Cardiac fibroblast (primary cell): ENCODE data around the gene MAD2L1BP.

ENCODE experiments used
- DNase-seq, 2 donors: peaks; one replicate each; pipeline versions ENCODE4 v3.0.0 to v3.0.0-alpha.2; 2010; ENCODE audit warnings: low read depth in 2 of 2
- H3K4me3 ChIP-seq, 2 donors: replicated peaks in 1 of 2; 1 replicate in 1 of 2; 2 replicates in 1 of 2; pipeline ENCODE4 v1.5.1; 2011; ENCODE audit warnings: low read depth in 2 of 2, low read length in 2 of 2, mild to moderate bottlenecking in 2 of 2, moderate library complexity in 1 of 2
- TF ChIP-seq, protein P1 (sequence below): IDR thresholded peaks from one replicate; pipeline ENCODE4 v1.5.1; 2011; ENCODE audit warnings: low read depth, mild to moderate bottlenecking, low read length, inconsistent platforms

Gene MAD2L1BP

DNA sequence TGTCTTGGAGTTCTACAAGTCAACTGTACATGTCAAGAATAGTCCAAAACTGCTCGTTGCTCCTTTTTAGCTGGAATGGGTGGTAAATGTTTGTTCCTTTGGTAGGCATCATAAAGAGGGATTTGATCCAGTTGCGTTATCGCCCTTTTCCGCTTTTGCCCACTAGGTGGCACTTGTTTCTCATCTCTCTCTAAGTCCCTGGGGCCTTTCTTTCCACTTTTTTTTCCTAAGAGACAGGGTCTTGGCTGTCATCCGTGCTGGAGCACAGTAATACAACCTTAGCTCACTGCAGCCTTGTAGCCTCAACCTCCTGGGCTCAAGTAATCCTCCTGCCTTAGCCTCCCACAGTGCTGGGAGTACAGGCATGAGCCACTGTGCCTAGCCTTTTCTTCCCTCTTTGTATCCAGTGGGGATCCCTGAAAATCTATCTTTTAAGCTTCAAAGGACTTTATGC, 27.3 kb upstream of the MAD2L1BP start:
- TF ChIP-seq, protein P1, sequence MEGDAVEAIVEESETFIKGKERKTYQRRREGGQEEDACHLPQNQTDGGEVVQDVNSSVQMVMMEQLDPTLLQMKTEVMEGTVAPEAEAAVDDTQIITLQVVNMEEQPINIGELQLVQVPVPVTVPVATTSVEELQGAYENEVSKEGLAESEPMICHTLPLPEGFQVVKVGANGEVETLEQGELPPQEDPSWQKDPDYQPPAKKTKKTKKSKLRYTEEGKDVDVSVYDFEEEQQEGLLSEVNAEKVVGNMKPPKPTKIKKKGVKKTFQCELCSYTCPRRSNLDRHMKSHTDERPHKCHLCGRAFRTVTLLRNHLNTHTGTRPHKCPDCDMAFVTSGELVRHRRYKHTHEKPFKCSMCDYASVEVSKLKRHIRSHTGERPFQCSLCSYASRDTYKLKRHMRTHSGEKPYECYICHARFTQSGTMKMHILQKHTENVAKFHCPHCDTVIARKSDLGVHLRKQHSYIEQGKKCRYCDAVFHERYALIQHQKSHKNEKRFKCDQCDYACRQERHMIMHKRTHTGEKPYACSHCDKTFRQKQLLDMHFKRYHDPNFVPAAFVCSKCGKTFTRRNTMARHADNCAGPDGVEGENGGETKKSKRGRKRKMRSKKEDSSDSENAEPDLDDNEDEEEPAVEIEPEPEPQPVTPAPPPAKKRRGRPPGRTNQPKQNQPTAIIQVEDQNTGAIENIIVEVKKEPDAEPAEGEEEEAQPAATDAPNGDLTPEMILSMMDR, result peak; percentile 76
- DNase-seq, result peak; percentile 91
- no peak overlapping the region for H3K4me3 ChIP-seq

DNA sequence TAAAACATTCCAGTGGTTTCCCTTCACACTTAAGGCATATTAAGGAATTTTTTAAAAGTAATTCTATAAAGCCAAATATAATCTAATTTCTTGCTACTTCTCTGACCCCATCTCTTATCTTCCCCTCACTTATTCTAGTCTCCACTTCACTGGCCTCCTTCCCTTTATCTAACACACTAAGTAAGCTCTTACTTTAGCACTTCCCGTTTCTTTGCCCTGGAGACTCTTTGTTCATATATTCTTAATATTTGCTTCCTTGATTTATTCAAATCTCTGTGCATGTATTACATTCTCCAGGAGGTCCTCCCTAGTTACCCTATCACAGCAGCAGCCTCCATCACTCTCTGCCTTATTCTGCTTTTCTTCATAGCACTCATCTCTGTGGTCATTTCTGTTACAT, 26.8 kb upstream of the MAD2L1BP start:
- no peak for DNase-seq
- TF ChIP-seq, protein P1, result no peak
- no peak overlapping the region for H3K4me3 ChIP-seq

DNA sequence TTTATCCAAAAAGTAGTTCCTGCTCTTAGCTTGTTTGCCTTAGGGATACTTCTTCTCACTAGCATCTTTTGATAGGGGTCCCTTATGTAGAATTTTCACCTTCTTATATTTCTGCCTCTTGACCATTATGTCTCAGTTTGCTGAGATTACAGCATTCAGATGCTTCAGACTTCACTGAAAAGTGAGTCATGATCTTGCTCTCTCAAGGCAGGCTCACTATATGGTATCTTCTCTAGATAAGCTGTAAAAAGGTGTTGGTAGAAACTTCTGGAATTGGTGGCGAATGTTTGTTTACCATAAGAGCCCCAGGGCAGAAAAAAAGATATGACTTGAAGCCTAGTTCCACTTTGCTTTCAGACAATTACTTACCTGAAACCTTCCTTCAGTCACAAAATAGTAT, 26.2 kb upstream of the MAD2L1BP start:
- no peak for DNase-seq
- TF ChIP-seq, protein P1, result no peak
- no peak overlapping the region for H3K4me3 ChIP-seq

DNA sequence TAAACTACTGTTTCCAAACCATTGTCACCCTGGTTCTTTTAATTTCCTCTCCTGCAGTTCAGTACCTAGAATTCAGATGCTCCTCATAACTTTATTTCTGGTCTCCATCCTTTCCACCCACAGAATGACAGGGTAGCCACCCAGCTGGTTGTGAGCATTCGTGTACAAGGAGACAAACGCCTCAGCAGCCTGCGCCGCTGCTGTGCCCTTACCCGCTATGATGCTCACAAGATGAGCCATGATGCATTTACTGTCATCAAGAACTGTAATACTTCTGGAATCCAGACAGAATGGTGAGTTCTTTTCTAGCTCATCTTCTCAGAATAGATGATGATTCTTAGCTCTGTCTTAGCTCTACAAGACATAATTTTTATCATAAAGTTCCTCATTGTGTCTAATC, 25.2 kb upstream of the MAD2L1BP start:
- TF ChIP-seq, protein P1, result no peak
- H3K4me3 ChIP-seq, result no peak overlapping the region
- no peak for DNase-seq

DNA sequence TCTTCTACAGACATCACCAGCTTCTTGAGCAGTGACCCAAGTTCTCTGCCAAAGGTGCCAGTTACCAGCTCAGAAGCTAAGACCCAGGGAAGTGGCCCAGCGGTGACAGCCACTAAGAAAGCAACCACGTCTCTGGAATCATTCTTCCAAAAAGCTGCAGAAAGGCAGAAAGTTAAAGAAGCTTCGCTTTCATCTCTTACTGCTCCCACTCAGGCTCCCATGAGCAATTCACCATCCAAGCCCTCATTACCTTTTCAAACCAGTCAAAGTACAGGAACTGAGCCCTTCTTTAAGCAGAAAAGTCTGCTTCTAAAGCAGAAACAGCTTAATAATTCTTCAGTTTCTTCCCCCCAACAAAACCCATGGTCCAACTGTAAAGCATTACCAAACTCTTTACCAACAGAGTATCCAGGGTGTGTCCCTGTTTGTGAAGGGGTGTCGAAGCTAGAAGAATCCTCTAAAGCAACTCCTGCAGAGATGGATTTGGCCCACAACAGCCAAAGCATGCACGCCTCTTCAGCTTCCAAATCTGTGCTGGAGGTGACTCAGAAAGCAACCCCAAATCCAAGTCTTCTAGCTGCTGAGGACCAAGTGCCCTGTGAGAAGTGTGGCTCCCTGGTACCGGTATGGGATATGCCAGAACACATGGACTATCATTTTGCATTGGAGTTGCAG, 21.8 kb upstream of the MAD2L1BP start:
- TF ChIP-seq, protein P1, result no peak
- no peak for DNase-seq
- no peak overlapping the region for H3K4me3 ChIP-seq

DNA sequence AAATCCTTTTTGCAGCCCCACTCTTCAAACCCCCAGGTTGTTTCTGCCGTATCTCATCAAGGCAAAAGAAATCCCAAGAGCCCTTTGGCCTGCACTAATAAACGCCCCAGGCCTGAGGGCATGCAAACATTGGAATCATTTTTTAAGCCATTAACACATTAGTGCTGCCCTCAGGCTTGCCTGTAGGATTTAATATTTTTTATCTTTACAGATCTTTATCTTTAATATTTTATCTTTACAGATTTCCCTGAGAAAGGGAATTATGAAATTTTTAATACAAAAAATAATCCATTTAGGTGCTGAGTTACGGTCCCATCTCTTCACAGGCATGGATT, 21.3 kb upstream of the MAD2L1BP start:
- TF ChIP-seq, protein P1, result no peak
- DNase-seq, result no peak
- no peak overlapping the region for H3K4me3 ChIP-seq
